Natural killer cell (primary cell): ENCODE data around the gene CERKL. TPM values are rescaled to one million over a fixed set of nuclear protein-coding genes. Genes with fewer than 3 reads are reported as not detected.

Experiments
- ATAC-seq, 3 donors: fragments of 150-1000 bp in 2 of 3; fragments of 200-7000 bp in 1 of 3; cut with Tn5 transposase; 1 replicate in 1 of 3; 2 replicates in 2 of 3; pipeline ENCODE4 v1.10.0; 2021; ENCODE audit warnings: mild to moderate bottlenecking in 2 of 3, moderate library complexity in 2 of 3
- DNase-seq, 2 donors: peaks; one replicate each; pipeline versions ENCODE4 v3.0.0 to v3.0.0-alpha.2; 2013 to 2021; ENCODE audit warnings: mixed read lengths in 1 of 2
- H3K27ac ChIP-seq: one replicate; pipeline ENCODE4 v1.5.1; 2013; ENCODE audit warnings: mild to moderate bottlenecking, low read length
- H3K27me3 ChIP-seq: one replicate; pipeline ENCODE4 v1.6.1; 2013; ENCODE audit warnings: low read length; ENCODE audit not compliant: control insufficient read depth, insufficient read depth
- H3K36me3 ChIP-seq: one replicate; pipeline ENCODE4 v1.6.1; 2013; ENCODE audit warnings: low read length; ENCODE audit not compliant: control insufficient read depth, insufficient read depth
- H3K4me1 ChIP-seq: one replicate; pipeline ENCODE4 v1.6.1; 2013; ENCODE audit warnings: low read length; ENCODE audit not compliant: control insufficient read depth, insufficient read depth
- H3K4me3 ChIP-seq: one replicate; pipeline ENCODE4 v1.5.1; 2013; ENCODE audit warnings: low read length
- H3K9me3 ChIP-seq: one replicate; pipeline ENCODE4 v1.6.1; 2013; ENCODE audit warnings: low read length; ENCODE audit not compliant: control insufficient read depth, insufficient read depth
- H3K27ac Mint-ChIP-seq, 2 donors: one replicate each; pipeline ENCODE4 v1.8.0; 2022; ENCODE audit warnings: mild to moderate bottlenecking in 2 of 2, mixed read lengths in 2 of 2, moderate library complexity in 1 of 2
- H3K27me3 Mint-ChIP-seq, 2 donors: one replicate each; pipeline ENCODE4 v1.8.0; 2022; ENCODE audit warnings: low read depth in 2 of 2, mixed read lengths in 2 of 2
- H3K36me3 Mint-ChIP-seq: one replicate; pipeline ENCODE4 v1.8.0; 2022; ENCODE audit warnings: mixed read lengths
- H3K4me1 Mint-ChIP-seq, 2 donors: one replicate each; pipeline ENCODE4 v1.8.0; 2022; ENCODE audit warnings: mixed read lengths in 2 of 2
- H3K4me3 Mint-ChIP-seq: one replicate; pipeline ENCODE4 v1.8.0; 2022; ENCODE audit warnings: mild to moderate bottlenecking, moderate library complexity, mixed read lengths
- H3K9me3 Mint-ChIP-seq, 2 donors: one replicate each; pipeline ENCODE4 v1.8.0; 2022; ENCODE audit warnings: mixed read lengths in 2 of 2
- CTCF ChIP-seq: fragments of 200-600 bp; IDR thresholded peaks from one replicate; pipeline ENCODE4 v1.8.0; 2022; ENCODE audit warnings: antibody characterized with exemption
- WGBS: methylation state at CpG from one replicate; pipeline ENCODE4 v1.1.7; 2013; ENCODE audit warnings: missing lambda C conversion rate; ENCODE audit not compliant: insufficient coverage; 5-methylcytosine and 5-hydroxymethylcytosine counted together
- intact Hi-C: fragments of 100-400 bp; cut with micrococcal nuclease; formaldehyde crosslinking; loops from one replicate; pipeline ENCODE4 v1.14.2; 2022
- total RNA-seq, 4 donors: library from RNA; stranded (reverse); fragments of 120-200 nt in 1 of 4; gene quantifications; one replicate each; pipeline versions ENCODE4 v1.2.3 to v1.2.4, GENCODE V29; 2013 to 2022

The CERKL gene
- total RNA-seq, 3 donors from 2014 or later (not counting 1 experiment from before 2014, with no cell fraction given) = not detected

GRCh38 chr2:181623159-181623558, 33.7 kb downstream of the CERKL start:
- H3K36me3 Mint-ChIP-seq = no peaks in the 10 kb centered on the region

GRCh38 chr2:181621779-181622490, 35.0 kb downstream of the CERKL start:
- ATAC-seq (no peak), DNase-seq (no peak)
- 95% methylated on average over 2 of the region's 3 CpGs for WGBS
- no peak overlapping the region for H3K27ac ChIP-seq
- H3K4me3 ChIP-seq = no peak overlapping the region
- Mint-ChIP-seq H3K27me3 (peaks cover 10 to 17% of the 10 kb centered on the region in 2 donors), H3K27ac (no peak overlapping the region), H3K36me3 (no peaks in the 10 kb centered on the region), H3K4me3 (no peak overlapping the region), H3K9me3 (no peaks in the 10 kb centered on the region), H3K4me1 (no peaks in the 10 kb centered on the region)
- H3K27me3 ChIP-seq = peaks cover 7% of the 10 kb centered on the region
- H3K36me3 ChIP-seq = no peaks in the 10 kb centered on the region
- no peaks in the 10 kb centered on the region for H3K4me1 ChIP-seq
- intact Hi-C loops = no loop called here
- TF ChIP-seq CTCF = no peak
- H3K9me3 ChIP-seq = no peaks in the 10 kb centered on the region

More at GRCh38 chr2:181623159-181623558, 33.7 kb downstream of the CERKL start:
- Mint-ChIP-seq H3K4me3 (no peak overlapping the region), H3K27me3 (peaks cover 10 to 22% of the 10 kb centered on the region in 2 donors), H3K4me1 (no peaks in the 10 kb centered on the region), H3K27ac (no peak overlapping the region), H3K9me3 (no peaks in the 10 kb centered on the region)
- H3K27me3 ChIP-seq = peaks cover 7% of the 10 kb centered on the region
- no peak overlapping the region for H3K4me3 ChIP-seq
- no peaks in the 10 kb centered on the region for H3K4me1 ChIP-seq
- intact Hi-C loops = no loop called here
- TF ChIP-seq CTCF = no peak
- ATAC-seq = no peak
- DNase-seq = no peak
- H3K9me3 ChIP-seq = no peaks in the 10 kb centered on the region
- H3K36me3 ChIP-seq = no peaks in the 10 kb centered on the region
- no peak overlapping the region for H3K27ac ChIP-seq

- H3K27me3 Mint-ChIP-seq = peaks cover under 1 to 4% of the 10 kb centered on the region in 2 donors
Observed at GRCh38 chr2:181619516-181619915, 37.4 kb downstream of the CERKL start.

More at GRCh38 chr2:181619516-181619915, 37.4 kb downstream of the CERKL start:
- intact Hi-C loops = no loop called here
- Histone ChIP-seq H3K4me3 (no peak overlapping the region), H3K27ac (no peak overlapping the region), H3K9me3 (no peaks in the 10 kb centered on the region), H3K4me1 (no peaks in the 10 kb centered on the region), H3K27me3 (peaks cover 5% of the 10 kb centered on the region), H3K36me3 (no peaks in the 10 kb centered on the region)
- ATAC-seq = no peak
- H3K4me3 Mint-ChIP-seq = no peak overlapping the region
- no peaks in the 10 kb centered on the region for H3K9me3 Mint-ChIP-seq
- no peak overlapping the region for H3K27ac Mint-ChIP-seq
- TF ChIP-seq CTCF = no peak
- 100% methylated on average over 1 of the region's 2 CpGs for WGBS
- no peak for DNase-seq
- no peaks in the 10 kb centered on the region for H3K36me3 Mint-ChIP-seq
- no peaks in the 10 kb centered on the region for H3K4me1 Mint-ChIP-seq
